Glutamatergic neuron (in vitro differentiated cells): Measurements from ENCODE around the gene FHOD3. TPM values are rescaled to one million over a fixed set of nuclear protein-coding genes. Genes with fewer than 3 reads are reported as not detected.

Experiments used
- DNase-seq: peaks from one replicate; pipeline ENCODE4 v3.0.0; 2022
- H3K27ac Mint-ChIP-seq: one replicate; pipeline ENCODE4 v1.8.0; 2020; ENCODE audit warnings: mild to moderate bottlenecking, mixed read lengths, inconsistent platforms; ENCODE audit not compliant: unreplicated experiment
- H3K27me3 Mint-ChIP-seq: one replicate; pipeline ENCODE4 v1.8.0; 2020; ENCODE audit warnings: mild to moderate bottlenecking, moderate library complexity, mixed read lengths, inconsistent platforms; ENCODE audit not compliant: unreplicated experiment
- H3K36me3 Mint-ChIP-seq: one replicate; pipeline ENCODE4 v1.8.0; 2020; ENCODE audit warnings: mild to moderate bottlenecking, mixed read lengths, inconsistent platforms; ENCODE audit not compliant: unreplicated experiment
- H3K4me1 Mint-ChIP-seq: one replicate; pipeline ENCODE4 v1.8.0; 2020; ENCODE audit warnings: mild to moderate bottlenecking, low read depth, mixed read lengths, inconsistent platforms; ENCODE audit not compliant: unreplicated experiment
- H3K4me3 Mint-ChIP-seq: one replicate; pipeline ENCODE4 v1.8.0; 2020; ENCODE audit warnings: mild to moderate bottlenecking, mixed read lengths, inconsistent platforms; ENCODE audit not compliant: unreplicated experiment
- H3K9me3 Mint-ChIP-seq: one replicate; pipeline ENCODE4 v1.8.0; 2020; ENCODE audit warnings: mild to moderate bottlenecking, moderate library complexity, mixed read lengths, inconsistent platforms; ENCODE audit not compliant: unreplicated experiment
- CTCF ChIP-seq: fragments of 200-600 bp; sonication (generic); IDR thresholded peaks from one replicate; pipeline ENCODE4 v1.5.0; 2021; ENCODE audit not compliant: partially characterized antibody, unreplicated experiment
- total RNA-seq: library from RNA; stranded (reverse); fragmentation: NEBNext Ultra II Directional; extraction: Animal tissue kit (Norgen Biotek cat#: 25700); gene quantifications from one replicate; pipeline ENCODE4 v1.2.1, GENCODE V29; 2021; ENCODE audit not compliant: unreplicated experiment

The FHOD3 gene
- total RNA-seq, 1 donor from 2014 or later, result 21.2 TPM

GRCh38 chr18:36636237-36636817 is 338.8 kb downstream of the FHOD3 start:
- Mint-ChIP-seq H3K4me1 (no peaks in the 10 kb centered on the region), H3K9me3 (peaks cover 2% of the 10 kb centered on the region), H3K27me3 (peaks cover 2% of the 10 kb centered on the region), H3K4me3 (no peak overlapping the region), H3K27ac (no peak overlapping the region), H3K36me3 (no peaks in the 10 kb centered on the region)
- TF ChIP-seq CTCF, result no peak
- no peak for DNase-seq

- Mint-ChIP-seq H3K27ac (no peak overlapping the region), H3K4me3 (no peak overlapping the region), H3K4me1 (no peaks in the 10 kb centered on the region), H3K36me3 (no peaks in the 10 kb centered on the region), H3K9me3 (peaks cover 2% of the 10 kb centered on the region), H3K27me3 (peaks cover 2% of the 10 kb centered on the region)
- DNase-seq, result no peak
- TF ChIP-seq CTCF, result no peak
These were observed 340.7 kb downstream of the FHOD3 start for GRCh38 chr18:36638224-36638623.

- Mint-ChIP-seq H3K27me3 (peaks cover 2% of the 10 kb centered on the region), H3K9me3 (no peaks in the 10 kb centered on the region), H3K27ac (no peak overlapping the region), H3K4me3 (no peak overlapping the region), H3K36me3 (no peaks in the 10 kb centered on the region), H3K4me1 (no peaks in the 10 kb centered on the region)
- no peak for TF ChIP-seq CTCF
- no peak for DNase-seq
These were observed 342.8 kb downstream of the FHOD3 start for GRCh38 chr18:36640021-36640952.

DNA sequence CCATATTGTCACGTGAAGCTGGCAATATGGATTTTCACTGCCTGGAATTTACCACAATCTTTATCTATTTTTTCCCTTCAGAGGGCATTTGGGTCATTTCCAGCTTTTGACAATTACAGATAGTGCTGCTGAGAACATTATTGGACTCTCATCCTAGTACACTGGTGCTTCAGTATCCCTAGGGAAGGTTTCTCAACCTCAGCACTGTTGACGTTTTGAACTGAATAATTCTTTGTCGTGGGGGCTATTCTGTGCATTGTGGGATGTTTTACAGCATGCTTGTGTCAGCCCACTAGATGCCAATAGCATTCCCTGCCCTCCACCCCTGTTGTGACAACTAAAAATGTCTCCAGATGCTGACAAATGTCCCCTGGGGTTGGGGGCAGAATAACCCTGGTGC is 345.5 kb downstream of the FHOD3 start:
- Mint-ChIP-seq H3K9me3 (no peaks in the 10 kb centered on the region), H3K4me3 (no peak overlapping the region), H3K36me3 (no peaks in the 10 kb centered on the region), H3K27me3 (peaks cover 5% of the 10 kb centered on the region), H3K4me1 (no peaks in the 10 kb centered on the region), H3K27ac (no peak overlapping the region)
- DNase-seq, result no peak
- TF ChIP-seq CTCF, result no peak

DNA sequence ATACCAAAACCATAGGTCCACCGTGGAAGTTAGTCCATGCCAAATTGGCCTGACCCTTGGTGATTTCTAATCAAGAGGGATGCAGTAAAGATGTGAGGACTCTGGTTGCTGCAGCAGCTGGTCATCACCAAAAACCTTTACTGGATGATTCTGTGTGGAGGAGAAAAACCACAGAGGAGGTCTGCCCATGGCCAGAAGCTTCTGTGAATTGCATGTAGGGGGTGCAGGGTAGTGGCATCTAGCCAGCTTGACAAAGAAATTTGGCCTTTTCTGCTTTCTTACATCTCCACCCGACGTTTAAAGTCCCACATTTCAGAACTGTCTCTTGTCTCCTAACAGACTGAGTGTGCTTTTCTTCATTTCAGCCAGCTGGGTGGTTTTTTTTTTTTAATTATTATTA is 351.3 kb downstream of the FHOD3 start:
- H3K4me3 Mint-ChIP-seq, result no peak overlapping the region
- H3K36me3 Mint-ChIP-seq, result no peaks in the 10 kb centered on the region
- H3K4me1 Mint-ChIP-seq, result no peaks in the 10 kb centered on the region
- TF ChIP-seq CTCF, result no peak
- peaks cover 5% of the 10 kb centered on the region for H3K27me3 Mint-ChIP-seq
- DNase-seq, result no peak
- no peak overlapping the region for H3K27ac Mint-ChIP-seq
- H3K9me3 Mint-ChIP-seq, result no peaks in the 10 kb centered on the region
